ENCODE results near the gene ABCB8. TPM values are rescaled to one million over a fixed set of nuclear protein-coding genes. Genes with fewer than 3 reads are reported as not detected.

The ABCB8 gene
- total and polyA plus RNA-seq, 9 of the 15 experiments (the other 6 are each of a cell fraction or from before 2014, with no cell fraction given) = 7.6 to 106 (median 36.3) TPM

GRCh38 chr7:150994838-150995510 is 33.3 kb upstream of the ABCB8 start (continued):
- TF ChIP-seq MTF1 (CRISPR knock-in tag; IDR thresholded peaks at IDR 0.05; ENCODE audit: borderline replicate concordance) (no peak), MXD1 (CRISPR knock-in tag; IDR thresholded peaks at IDR 0.05; ENCODE audit: borderline replicate concordance, poor library complexity, severe bottlenecking) (peak; percentile 0), CTCFL (IDR thresholded peaks at IDR 0.05; ENCODE audit: borderline replicate concordance, insufficient read depth, low read depth, low read length, poor library complexity, severe bottlenecking) (no peak), ZNF146 (CRISPR knock-in tag; IDR thresholded peaks at IDR 0.05; ENCODE audit: unreplicated experiment) (no peak), ZNF224 (CRISPR knock-in tag; IDR thresholded peaks at IDR 0.05) (no peak), ZNF134 (CRISPR knock-in tag; conservative IDR thresholded peaks at IDR 0.05) (no peak), KLF1 (tag; IDR thresholded peaks at IDR 0.05) (0 out of 2 replicates have a peak, but pooled peaks have one; percentile 4)
- TF ChIP-seq, protein P1, sequence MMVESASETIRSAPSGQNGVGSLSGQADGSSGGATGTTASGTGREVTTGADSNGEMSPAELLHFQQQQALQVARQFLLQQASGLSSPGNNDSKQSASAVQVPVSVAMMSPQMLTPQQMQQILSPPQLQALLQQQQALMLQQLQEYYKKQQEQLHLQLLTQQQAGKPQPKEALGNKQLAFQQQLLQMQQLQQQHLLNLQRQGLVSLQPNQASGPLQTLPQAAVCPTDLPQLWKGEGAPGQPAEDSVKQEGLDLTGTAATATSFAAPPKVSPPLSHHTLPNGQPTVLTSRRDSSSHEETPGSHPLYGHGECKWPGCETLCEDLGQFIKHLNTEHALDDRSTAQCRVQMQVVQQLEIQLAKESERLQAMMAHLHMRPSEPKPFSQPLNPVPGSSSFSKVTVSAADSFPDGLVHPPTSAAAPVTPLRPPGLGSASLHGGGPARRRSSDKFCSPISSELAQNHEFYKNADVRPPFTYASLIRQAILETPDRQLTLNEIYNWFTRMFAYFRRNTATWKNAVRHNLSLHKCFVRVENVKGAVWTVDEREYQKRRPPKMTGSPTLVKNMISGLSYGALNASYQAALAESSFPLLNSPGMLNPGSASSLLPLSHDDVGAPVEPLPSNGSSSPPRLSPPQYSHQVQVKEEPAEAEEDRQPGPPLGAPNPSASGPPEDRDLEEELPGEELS (CRISPR knock-in tag; IDR thresholded peaks at IDR 0.05; ENCODE audit: borderline replicate concordance) = no peak; the same call in 1 of the 2 replicates
- TF ChIP-seq, protein P2, sequence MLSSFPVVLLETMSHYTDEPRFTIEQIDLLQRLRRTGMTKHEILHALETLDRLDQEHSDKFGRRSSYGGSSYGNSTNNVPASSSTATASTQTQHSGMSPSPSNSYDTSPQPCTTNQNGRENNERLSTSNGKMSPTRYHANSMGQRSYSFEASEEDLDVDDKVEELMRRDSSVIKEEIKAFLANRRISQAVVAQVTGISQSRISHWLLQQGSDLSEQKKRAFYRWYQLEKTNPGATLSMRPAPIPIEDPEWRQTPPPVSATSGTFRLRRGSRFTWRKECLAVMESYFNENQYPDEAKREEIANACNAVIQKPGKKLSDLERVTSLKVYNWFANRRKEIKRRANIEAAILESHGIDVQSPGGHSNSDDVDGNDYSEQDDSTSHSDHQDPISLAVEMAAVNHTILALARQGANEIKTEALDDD (IDR thresholded peaks at IDR 0.05) = no peak
- TF ChIP-seq, protein P3, sequence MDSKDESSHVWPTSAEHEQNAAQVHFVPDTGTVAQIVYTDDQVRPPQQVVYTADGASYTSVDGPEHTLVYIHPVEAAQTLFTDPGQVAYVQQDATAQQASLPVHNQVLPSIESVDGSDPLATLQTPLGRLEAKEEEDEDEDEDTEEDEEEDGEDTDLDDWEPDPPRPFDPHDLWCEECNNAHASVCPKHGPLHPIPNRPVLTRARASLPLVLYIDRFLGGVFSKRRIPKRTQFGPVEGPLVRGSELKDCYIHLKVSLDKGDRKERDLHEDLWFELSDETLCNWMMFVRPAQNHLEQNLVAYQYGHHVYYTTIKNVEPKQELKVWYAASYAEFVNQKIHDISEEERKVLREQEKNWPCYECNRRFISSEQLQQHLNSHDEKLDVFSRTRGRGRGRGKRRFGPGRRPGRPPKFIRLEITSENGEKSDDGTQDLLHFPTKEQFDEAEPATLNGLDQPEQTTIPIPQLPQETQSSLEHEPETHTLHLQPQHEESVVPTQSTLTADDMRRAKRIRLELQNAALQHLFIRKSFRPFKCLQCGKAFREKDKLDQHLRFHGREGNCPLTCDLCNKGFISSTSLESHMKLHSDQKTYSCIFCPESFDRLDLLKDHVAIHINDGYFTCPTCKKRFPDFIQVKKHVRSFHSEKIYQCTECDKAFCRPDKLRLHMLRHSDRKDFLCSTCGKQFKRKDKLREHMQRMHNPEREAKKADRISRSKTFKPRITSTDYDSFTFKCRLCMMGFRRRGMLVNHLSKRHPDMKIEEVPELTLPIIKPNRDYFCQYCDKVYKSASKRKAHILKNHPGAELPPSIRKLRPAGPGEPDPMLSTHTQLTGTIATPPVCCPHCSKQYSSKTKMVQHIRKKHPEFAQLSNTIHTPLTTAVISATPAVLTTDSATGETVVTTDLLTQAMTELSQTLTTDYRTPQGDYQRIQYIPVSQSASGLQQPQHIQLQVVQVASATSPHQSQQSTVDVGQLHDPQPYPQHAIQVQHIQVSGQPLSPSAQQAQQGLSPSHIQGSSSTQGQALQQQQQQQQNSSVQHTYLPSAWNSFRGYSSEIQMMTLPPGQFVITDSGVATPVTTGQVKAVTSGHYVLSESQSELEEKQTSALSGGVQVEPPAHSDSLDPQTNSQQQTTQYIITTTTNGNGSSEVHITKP (IDR thresholded peaks at IDR 0.05; ENCODE audit: partially characterized antibody) = no peak
- TF ChIP-seq, protein P4, sequence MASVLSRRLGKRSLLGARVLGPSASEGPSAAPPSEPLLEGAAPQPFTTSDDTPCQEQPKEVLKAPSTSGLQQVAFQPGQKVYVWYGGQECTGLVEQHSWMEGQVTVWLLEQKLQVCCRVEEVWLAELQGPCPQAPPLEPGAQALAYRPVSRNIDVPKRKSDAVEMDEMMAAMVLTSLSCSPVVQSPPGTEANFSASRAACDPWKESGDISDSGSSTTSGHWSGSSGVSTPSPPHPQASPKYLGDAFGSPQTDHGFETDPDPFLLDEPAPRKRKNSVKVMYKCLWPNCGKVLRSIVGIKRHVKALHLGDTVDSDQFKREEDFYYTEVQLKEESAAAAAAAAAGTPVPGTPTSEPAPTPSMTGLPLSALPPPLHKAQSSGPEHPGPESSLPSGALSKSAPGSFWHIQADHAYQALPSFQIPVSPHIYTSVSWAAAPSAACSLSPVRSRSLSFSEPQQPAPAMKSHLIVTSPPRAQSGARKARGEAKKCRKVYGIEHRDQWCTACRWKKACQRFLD (CRISPR knock-in tag; IDR thresholded peaks at IDR 0.05) = no peak
- TF ChIP-seq, protein P5, sequence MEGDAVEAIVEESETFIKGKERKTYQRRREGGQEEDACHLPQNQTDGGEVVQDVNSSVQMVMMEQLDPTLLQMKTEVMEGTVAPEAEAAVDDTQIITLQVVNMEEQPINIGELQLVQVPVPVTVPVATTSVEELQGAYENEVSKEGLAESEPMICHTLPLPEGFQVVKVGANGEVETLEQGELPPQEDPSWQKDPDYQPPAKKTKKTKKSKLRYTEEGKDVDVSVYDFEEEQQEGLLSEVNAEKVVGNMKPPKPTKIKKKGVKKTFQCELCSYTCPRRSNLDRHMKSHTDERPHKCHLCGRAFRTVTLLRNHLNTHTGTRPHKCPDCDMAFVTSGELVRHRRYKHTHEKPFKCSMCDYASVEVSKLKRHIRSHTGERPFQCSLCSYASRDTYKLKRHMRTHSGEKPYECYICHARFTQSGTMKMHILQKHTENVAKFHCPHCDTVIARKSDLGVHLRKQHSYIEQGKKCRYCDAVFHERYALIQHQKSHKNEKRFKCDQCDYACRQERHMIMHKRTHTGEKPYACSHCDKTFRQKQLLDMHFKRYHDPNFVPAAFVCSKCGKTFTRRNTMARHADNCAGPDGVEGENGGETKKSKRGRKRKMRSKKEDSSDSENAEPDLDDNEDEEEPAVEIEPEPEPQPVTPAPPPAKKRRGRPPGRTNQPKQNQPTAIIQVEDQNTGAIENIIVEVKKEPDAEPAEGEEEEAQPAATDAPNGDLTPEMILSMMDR (IDR thresholded peaks at IDR 0.05 in 2 of 3, conservative IDR thresholded peaks at IDR 0.05 in 1 of 3; ENCODE audit: insufficient read depth in 2 of 3, low read depth in 1 of 3, low read length in 3 of 3) = no peak

All from K562 (cell line).